B cell (primary cell): ENCODE measurements around the gene FBLN5.

ENCODE experiments used
- EZH2 ChIP-seq: IDR thresholded peaks from 2 replicates; pipeline ENCODE4 v1.6.1; 2012; ENCODE audit warnings: borderline replicate concordance, low read depth, mild to moderate bottlenecking, moderate library complexity, low read length; ENCODE audit not compliant: insufficient read depth, poor library complexity, severe bottlenecking
- TF ChIP-seq, protein P1 (sequence below): fragments of 200-600 bp; IDR thresholded peaks from one replicate; pipeline ENCODE4 v1.8.0; 2022; ENCODE audit warnings: antibody characterized with exemption, mild to moderate bottlenecking

DNA sequence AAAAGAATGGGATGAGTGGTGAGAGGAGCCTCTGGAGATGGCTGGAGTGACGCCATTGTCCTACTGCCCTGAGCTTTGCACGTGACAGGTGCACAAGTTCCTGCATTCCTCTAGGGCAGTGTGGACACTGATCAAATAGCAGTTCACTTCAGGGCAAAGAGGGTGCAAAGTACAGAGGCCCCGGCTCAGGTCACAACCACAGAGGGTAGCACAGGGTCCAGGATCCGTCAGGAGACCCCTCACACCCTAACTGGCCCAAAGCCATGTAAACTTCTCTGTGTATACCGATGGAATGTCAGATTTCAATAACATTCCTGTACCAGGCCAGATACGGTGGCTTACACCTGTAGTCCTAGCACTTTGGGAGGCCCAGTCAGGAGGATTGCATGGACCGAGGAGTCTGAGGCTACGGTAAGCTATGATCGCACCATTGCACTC is 10.4 kb upstream of the FBLN5 start:
- TF ChIP-seq, protein P1, sequence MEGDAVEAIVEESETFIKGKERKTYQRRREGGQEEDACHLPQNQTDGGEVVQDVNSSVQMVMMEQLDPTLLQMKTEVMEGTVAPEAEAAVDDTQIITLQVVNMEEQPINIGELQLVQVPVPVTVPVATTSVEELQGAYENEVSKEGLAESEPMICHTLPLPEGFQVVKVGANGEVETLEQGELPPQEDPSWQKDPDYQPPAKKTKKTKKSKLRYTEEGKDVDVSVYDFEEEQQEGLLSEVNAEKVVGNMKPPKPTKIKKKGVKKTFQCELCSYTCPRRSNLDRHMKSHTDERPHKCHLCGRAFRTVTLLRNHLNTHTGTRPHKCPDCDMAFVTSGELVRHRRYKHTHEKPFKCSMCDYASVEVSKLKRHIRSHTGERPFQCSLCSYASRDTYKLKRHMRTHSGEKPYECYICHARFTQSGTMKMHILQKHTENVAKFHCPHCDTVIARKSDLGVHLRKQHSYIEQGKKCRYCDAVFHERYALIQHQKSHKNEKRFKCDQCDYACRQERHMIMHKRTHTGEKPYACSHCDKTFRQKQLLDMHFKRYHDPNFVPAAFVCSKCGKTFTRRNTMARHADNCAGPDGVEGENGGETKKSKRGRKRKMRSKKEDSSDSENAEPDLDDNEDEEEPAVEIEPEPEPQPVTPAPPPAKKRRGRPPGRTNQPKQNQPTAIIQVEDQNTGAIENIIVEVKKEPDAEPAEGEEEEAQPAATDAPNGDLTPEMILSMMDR: no peak
- no peak for TF ChIP-seq EZH2
